Iris pigment epithelial cell (primary cell): Measurements from ENCODE around the gene RUFY3.

ENCODE experiments used
- DNase-seq: peaks from one replicate; pipeline ENCODE4 v3.0.0-alpha.2; 2011; ENCODE audit warnings: low read depth

RUFY3 gene

DNA sequence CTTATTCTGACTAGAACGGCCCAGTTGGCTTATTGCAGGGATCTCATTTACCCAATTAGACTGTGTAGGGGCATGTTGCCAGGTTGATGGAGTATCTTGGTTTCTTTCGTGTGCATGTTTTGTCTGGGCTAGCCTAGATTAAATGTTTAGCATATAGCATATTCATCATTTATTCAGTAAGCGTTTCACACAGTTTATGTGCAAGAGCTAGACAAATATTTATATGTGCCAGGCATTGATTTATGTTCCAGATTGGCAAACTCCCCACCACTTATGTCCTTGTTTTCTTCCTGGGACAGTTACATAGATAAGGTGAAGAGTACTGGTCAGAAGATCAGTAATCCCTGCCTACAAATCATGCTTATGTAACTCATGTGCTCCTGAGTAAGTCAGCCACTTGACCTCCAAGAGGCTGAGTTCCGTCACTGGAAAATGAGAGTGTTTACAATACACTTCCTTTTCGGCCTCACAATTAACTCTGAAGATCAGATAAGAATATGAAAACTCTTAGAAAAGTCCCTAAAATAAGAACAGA is 57.2 kb downstream of the RUFY3 start:
- peak; percentile 95 for DNase-seq

GRCh38 chr4:70783096-70783495 is 61.3 kb downstream of the RUFY3 start:
- no peak for DNase-seq

DNA sequence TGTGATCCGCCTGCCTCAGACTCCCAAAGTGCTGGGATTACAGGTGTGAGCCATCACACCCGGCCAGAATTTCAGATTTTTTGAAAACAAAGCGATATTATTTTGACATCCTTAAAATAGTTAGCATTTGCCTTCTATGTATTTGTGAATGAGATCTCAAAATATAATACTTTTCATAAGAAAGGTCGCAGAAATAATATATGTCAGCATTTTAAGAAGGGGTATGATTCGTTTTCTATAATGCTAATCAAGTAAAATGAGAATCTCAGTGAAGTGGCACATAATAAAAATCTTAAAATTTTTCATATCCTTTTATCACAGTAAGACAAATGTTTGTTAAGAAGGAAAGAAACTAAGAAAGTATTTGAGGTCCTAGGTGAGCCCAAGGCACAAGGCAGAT is 65.7 kb downstream of the RUFY3 start:
- DNase-seq, result no peak

DNA sequence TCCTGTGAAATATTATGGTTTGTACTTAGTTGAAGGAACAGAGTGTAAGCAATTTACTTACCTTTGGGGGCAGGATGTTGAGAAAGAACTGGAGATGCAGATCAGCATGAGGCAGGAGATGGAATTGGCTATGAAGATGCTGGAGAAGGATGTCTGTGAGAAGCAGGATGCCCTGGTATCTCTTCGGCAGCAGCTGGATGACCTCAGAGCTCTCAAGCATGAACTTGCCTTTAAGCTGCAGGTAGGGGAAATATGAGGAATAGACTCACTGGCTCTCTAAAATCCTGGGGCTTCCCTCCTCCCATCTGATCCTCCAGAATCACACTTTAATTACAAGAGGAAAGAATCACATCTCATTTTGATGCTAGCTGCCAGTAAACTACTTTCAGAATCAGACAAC is 67.0 kb downstream of the RUFY3 start:
- no peak for DNase-seq

DNA sequence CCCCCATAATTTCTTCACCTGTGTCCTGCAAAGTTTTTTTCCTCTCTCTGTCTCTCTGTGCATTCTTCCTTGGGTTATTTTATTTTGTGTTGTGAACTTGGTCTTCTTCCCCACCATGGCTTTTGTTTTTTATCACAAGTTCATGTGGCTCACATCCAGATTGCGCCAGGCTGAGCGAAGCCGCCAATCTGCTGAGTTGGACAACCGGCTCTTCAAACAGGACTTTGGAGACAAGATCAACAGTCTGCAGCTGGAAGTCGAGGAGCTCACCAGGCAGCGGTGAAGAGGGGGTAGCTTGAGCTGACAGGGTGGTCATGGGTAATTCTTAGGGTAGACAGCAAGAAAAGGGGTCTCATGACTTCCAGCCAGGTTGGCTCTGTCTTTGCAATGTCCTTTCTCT is 71.9 kb downstream of the RUFY3 start:
- no peak for DNase-seq

DNA sequence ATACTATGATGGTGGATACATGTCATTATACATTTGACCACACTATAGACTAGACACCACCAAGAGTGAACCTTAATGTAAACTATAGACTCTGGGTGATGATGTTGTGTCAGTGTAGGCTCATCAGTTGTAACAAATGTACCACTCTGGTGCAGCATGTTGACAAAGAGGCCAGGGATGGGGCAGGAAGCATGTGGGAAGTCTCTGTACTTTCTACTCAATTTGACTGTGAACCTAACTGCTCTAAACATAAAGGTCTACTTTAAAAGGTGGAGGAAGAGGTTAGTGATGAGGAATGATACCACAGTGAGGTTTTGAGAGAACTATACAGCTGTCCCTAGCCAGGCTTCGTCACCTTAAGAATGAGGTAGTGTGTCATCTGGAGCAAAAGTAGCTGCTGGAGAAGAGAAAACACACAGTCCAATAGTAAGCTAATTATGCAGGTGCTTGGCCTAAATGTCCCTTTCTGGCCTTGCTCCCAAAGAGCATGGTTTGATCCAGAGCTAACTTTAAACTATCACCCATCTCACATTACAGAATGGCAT is 79.6 kb downstream of the RUFY3 start:
- DNase-seq, result no peak

- DNase-seq, result peak; percentile 20
These were observed 81.3 kb downstream of the RUFY3 start for GRCh38 chr4:70802928-70803580.

DNA sequence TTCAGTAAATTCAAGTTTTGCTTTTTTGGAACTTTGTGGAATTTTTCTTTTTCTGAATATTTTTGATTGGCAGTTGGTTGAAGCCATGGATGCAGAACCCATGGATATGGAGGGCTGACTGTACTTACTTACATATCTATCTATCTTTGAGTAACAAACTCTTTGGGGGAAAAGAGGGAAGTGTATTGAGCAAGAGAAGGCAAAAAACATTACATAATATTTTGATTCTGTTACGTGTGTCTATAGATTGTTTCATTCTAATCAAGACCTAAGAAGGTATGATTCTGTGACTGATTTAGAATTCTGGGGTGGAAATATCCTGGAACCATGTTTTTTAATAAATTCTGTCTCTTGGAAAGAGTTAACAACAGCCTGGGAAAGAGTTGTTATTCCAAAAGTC is 86.4 kb downstream of the RUFY3 start:
- no peak for DNase-seq

- DNase-seq, result no peak
These were observed 93.6 kb downstream of the RUFY3 start for GRCh38 chr4:70815370-70815769.

- no peak for DNase-seq
These were observed 95.1 kb downstream of the RUFY3 start for GRCh38 chr4:70816894-70817293.

DNA sequence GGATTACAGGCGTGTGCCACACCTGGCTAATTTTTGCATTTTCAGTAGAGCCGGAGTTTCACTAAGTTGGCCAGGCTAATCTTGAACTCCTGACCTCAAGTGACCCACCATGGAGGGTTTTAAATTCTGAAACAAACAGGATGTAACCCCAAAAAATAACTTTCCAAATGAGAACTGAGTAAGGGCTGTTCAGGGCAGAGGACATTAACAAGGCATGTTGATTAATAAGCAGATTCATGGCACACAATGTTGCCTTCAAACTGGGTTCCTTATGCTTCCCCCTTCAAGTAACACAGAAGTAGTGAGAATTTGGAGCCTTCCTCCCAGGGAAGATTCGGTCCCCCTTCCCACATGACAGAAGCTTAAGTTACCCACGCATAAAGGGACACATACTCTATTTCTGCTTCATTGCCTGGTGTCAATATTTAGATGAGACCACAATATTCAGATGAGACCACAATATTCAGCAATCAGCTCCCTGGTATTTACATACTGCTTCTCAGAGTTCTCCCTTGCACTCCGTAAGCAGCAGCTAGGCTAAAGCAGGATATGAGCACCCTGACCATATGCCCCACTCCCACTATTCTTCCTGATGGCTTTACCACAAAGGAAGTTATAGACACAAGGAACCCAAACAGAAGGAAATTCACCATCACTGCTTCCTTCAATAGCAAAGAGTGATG is 96.5 kb downstream of the RUFY3 start:
- no peak for DNase-seq

- no peak for DNase-seq
These were observed 97.2 kb downstream of the RUFY3 start for GRCh38 chr4:70818921-70819320.

DNA sequence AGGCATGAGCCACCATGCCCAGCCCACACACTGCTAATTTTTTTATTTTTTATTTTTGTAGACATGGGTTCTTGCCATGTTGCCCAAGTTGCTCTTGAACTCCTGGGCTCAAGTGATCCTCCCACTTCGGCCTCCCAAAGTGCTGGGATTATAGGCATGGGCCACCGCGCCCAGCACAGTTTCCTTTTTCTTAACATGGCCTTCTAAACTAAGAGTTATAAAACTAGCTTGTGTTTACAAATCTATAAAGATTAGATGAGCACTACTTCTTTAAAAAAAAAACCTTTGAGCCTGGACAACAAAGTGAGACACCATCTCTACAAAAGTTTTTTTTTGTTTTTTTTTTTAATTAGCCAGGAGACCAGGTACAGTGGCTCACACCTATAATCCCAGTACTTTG is 107.3 kb downstream of the RUFY3 start:
- no peak for DNase-seq

GRCh38 chr4:70829492-70829891 is 107.7 kb downstream of the RUFY3 start:
- DNase-seq, result no peak

GRCh38 chr4:70830054-70830453 is 108.3 kb downstream of the RUFY3 start:
- DNase-seq, result no peak

DNA sequence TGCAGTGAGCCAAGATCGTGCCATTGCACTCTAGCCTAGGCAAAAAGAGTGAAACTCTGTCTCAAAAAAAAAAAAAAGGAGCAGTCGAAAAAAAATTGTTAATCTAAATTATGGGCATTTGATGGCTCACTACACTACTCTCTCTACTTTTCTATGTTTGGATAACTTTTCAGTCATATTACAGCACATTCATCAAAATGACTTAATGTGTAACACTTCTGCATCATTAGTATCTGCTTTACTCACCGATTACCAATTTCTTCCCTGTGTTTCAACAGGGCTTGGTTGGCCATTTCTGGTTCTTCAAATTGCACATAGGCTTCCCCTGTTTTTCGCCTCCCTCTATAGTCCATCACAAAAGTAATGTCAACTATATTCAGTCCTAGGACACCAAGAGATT is 109.5 kb downstream of the RUFY3 start:
- DNase-seq, result no peak

DNA sequence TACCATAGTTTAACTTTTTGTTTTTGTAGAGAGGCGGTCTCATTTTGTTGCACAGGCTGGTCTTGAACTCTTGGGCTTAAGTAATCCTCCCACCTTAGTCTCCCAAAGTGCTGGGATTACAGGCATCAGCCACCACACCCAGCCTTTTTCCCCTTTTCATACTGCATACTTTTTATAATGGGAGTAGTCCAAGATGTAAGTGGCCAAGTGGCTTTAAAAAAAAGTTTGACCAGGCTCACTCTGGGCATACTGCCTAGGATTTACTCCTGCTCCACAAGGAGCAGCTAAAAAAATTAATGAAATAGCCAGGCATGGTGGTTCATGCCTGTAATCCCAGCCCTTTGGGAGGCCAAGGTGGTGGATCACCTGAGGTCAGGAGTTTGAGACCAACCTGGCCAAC is 111.9 kb downstream of the RUFY3 start:
- DNase-seq, result no peak

DNA sequence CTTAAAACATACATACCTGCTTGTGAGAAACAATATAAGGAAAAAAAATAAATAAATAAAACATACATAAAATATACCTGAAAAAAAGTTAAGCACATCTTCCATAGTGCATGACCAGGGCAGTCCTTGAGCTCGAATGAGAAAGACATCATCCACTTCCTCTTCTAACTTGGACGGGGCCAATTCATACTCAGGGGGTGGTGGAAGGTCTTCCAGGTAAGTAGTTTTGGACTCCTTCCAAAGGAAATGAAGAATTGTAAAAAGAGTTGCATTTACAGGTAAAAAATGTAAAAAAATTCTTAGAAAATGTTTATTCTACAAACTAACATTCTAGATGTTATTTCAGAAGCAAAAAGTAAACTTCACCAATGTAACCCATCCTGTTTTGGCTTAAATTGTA is 114.3 kb downstream of the RUFY3 start:
- DNase-seq, result no peak

DNA sequence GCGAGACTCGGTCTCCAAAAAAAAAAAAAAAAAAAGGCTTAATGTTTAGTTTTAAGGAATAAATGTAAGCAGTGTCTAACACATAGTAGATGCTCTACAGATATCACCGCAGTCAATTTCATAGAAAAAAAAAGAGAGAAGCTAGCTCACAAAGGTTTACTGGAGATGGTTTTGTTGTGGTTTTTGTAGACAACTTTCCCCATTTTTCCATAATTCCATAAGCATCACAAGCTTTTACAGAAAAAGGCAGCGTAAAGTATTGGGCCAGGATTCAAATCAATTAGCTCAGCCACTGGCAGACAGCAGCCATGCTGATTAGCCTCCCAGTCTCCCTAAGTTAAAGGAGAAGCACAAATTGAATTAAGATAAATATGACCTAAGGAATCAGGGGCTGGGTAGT is 116.4 kb downstream of the RUFY3 start:
- DNase-seq, result peak; percentile 26

DNA sequence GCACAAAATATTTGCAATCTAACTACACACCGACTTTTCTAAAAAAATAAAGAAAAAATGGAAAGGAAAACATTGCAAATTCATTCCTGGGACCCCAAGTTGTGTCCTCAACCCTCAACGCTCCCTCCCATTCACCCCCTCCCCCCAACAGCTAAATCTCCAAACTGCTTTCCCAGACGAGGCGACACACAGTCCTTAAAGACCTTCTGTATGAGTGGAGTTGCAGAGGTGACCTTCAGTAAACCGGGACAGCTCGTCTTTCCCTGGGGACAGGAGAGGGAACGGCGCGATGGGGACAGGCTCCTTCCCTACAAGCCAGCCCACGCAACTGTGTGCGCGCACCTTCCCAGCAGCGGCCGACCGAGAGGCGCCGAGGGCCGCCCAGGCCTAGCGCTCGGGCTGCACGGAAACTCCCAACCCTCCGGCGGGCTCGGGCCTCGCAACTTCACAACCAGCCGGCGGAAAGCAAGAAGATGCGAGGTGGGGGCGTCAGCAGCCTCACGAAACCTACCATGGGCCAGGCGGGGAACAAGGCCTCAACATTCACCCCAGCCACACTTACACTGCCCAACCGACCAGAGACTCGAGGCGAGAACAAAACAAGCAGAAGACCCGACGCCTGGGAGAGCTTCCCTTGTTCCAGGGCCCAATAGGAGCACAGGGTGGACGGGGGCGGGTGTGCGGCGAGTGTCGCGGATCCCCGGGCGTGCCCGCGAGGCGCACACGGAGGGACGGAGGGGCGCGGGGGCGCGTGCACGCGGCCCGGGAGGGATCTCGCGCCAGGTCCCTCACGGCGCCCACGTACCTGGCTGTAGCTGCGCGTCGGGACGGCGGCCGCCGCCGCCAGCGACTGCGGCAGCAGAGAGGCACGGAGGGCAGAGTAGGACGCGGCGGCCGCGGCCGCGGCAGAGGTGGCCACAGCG is 117.2 kb downstream of the RUFY3 start:
- DNase-seq, result peak; percentile 70

- peak; percentile 91 for DNase-seq
These were observed 117.9 kb downstream of the RUFY3 start, which contains the start of gene GRSF1 for GRCh38 chr4:70839589-70840093. TSS of gene GRSF1 (minus strand) at chr4:70839890. CDS start at chr4:70839827, 63 bp downstream.

DNA sequence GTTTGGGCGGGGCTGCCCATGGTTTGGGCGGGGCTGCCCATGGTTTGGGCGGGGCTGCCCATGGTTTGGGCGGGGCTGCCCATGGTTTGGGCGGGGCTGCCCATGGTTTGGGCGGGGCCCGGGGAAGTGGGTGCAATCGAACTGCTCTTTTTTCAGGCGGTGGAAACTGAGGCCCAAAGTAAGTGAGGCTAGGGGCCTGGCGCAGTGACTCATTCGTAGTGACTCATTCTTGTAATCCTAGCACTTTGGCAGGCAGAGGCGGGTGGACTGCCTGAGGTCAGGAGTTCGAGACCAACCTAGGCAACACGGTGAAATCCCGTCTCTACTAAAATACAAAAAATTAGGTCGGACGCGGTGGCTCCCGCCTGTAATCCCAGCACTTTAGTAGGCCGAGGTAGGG is 118.4 kb downstream of the RUFY3 start:
- DNase-seq, result peak; percentile 42
